HCT116 (cell line): Measurements from ENCODE around the gene CDC42SE1.

ENCODE experiments used
- JUND ChIP-seq: IDR thresholded peaks from 2 replicates; pipeline ENCODE4 v1.6.1; 2012
- POLR2AphosphoS5 ChIP-seq: IDR thresholded peaks from 2 replicates; pipeline ENCODE4 v1.6.1; 2011; ENCODE audit warnings: mild to moderate bottlenecking, low read depth, low read length, moderate library complexity
- TF ChIP-seq, protein P1 (sequence below), 3 experiments: fragments of 200-600 bp in 1 of 3; sonication (generic) in 1 of 3; IDR thresholded peaks in 2 of 3; conservative IDR thresholded peaks in 1 of 3; 2 replicates each; pipeline ENCODE4 v1.5.1; 2012 to 2017; ENCODE audit warnings: low read depth in 2 of 3, low read length in 2 of 3, antibody characterized with exemption in 1 of 3, borderline replicate concordance in 1 of 3, control low read depth in 1 of 3, mild to moderate bottlenecking in 1 of 3, mixed read lengths in 1 of 3, mixed run types in 1 of 3, moderate library complexity in 1 of 3; ENCODE audit not compliant: insufficient read depth in 1 of 3

DNA sequence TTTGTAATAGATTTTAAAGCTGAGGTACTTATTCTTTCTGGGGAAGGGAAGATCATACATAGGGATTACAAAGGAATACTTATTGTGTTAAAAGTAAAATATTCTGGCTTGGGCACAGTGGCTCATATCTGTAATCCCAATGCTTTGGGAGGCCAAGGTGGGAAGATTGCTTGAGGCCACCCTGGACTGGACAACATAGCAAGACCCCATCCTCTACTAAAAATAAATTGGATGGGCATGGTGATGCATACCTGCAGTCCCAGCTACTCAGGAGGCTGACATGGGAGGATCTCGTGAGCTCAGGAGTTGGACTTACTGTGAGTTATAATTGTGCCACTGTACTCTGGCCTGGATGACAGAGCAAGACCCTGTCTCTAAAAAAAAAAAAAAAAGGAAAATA, 38.7 kb upstream of the CDC42SE1 start:
- TF ChIP-seq, protein P1, sequence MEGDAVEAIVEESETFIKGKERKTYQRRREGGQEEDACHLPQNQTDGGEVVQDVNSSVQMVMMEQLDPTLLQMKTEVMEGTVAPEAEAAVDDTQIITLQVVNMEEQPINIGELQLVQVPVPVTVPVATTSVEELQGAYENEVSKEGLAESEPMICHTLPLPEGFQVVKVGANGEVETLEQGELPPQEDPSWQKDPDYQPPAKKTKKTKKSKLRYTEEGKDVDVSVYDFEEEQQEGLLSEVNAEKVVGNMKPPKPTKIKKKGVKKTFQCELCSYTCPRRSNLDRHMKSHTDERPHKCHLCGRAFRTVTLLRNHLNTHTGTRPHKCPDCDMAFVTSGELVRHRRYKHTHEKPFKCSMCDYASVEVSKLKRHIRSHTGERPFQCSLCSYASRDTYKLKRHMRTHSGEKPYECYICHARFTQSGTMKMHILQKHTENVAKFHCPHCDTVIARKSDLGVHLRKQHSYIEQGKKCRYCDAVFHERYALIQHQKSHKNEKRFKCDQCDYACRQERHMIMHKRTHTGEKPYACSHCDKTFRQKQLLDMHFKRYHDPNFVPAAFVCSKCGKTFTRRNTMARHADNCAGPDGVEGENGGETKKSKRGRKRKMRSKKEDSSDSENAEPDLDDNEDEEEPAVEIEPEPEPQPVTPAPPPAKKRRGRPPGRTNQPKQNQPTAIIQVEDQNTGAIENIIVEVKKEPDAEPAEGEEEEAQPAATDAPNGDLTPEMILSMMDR (IDR thresholded peaks at IDR 0.05 in 2 of 3, conservative IDR thresholded peaks at IDR 0.05 in 1 of 3; ENCODE audit: borderline replicate concordance in 1 of 3, insufficient read depth in 1 of 3, low read depth in 2 of 3, low read length in 2 of 3): no peak
- TF ChIP-seq JUND: no peak
- no peak for TF ChIP-seq POLR2AphosphoS5
